H9 (cell line): ENCODE results near the gene OXLD1. TPM values are rescaled to one million over a fixed set of nuclear protein-coding genes. Genes with fewer than 3 reads are reported as not detected.
A peak's percentile ranks its signal among the peaks of the same experiment; 100 is the strongest.

Experiments used
- DNase-seq: peaks from one replicate; pipeline ENCODE4 v3.0.0-alpha.2; 2017
- H2AFZ ChIP-seq: one replicate; pipeline ENCODE4 v1.6.1; 2013; ENCODE audit warnings: mild to moderate bottlenecking, low read length, control low read depth, moderate library complexity
- H2AK5ac ChIP-seq: 2 replicates; pipeline ENCODE4 v1.6.1; 2013; ENCODE audit warnings: low read length, control low read depth, mixed read lengths; ENCODE audit not compliant: insufficient read length
- H2BK120ac ChIP-seq: one replicate; pipeline ENCODE4 v1.6.1; 2013; ENCODE audit warnings: low read depth, mild to moderate bottlenecking, low read length, control low read depth, inconsistent platforms; ENCODE audit not compliant: poor library complexity, severe bottlenecking
- H2BK12ac ChIP-seq: 2 replicates; pipeline ENCODE4 v1.6.1; 2013; ENCODE audit warnings: low read length, control low read depth, mixed read lengths, low read depth; ENCODE audit not compliant: insufficient read length
- H2BK15ac ChIP-seq: 2 replicates; pipeline ENCODE4 v1.6.1; 2013; ENCODE audit warnings: low read depth, low read length, control low read depth
- H2BK20ac ChIP-seq: one replicate; pipeline ENCODE4 v1.6.1; 2013; ENCODE audit warnings: low read depth, mild to moderate bottlenecking, low read length, control low read depth, inconsistent platforms; ENCODE audit not compliant: poor library complexity, severe bottlenecking
- H2BK5ac ChIP-seq: 2 replicates; pipeline ENCODE4 v1.6.1; 2013; ENCODE audit warnings: low read length, control low read depth, mixed read lengths; ENCODE audit not compliant: insufficient read length
- H3K14ac ChIP-seq: 2 replicates; pipeline ENCODE4 v1.6.1; 2013; ENCODE audit warnings: low read length, control low read depth; ENCODE audit not compliant: insufficient read depth
- H3K18ac ChIP-seq: 2 replicates; pipeline ENCODE4 v1.6.1; 2013; ENCODE audit warnings: low read depth, mild to moderate bottlenecking, mixed read lengths, low read length, control low read depth; ENCODE audit not compliant: insufficient read length
- H3K23ac ChIP-seq: 2 replicates; pipeline ENCODE4 v1.6.1; 2013; ENCODE audit warnings: low read length, control low read depth, mixed read lengths, low read depth; ENCODE audit not compliant: insufficient read length
- H3K23me2 ChIP-seq: 2 replicates; pipeline ENCODE4 v1.6.1; 2013; ENCODE audit warnings: low read depth, mild to moderate bottlenecking, mixed read lengths, low read length, control low read depth; ENCODE audit not compliant: insufficient read length, poor library complexity, severe bottlenecking
- H3K27ac ChIP-seq: 2 replicates; pipeline ENCODE4 v1.5.1; 2013; ENCODE audit warnings: low read length, control low read depth, mixed read lengths, low read depth; ENCODE audit not compliant: insufficient read length
- H3K27me3 ChIP-seq: 2 replicates; pipeline ENCODE4 v1.6.1; 2013; ENCODE audit warnings: low read length, control low read depth, inconsistent platforms; ENCODE audit not compliant: insufficient read depth
- H3K4ac ChIP-seq: 2 replicates; pipeline ENCODE4 v1.6.1; 2013; ENCODE audit warnings: low read depth, mild to moderate bottlenecking, control low read depth, inconsistent platforms, low read length, moderate library complexity
- H3K4me1 ChIP-seq: 2 replicates; pipeline ENCODE4 v1.6.1; 2013; ENCODE audit warnings: low read length, control low read depth, inconsistent platforms; ENCODE audit not compliant: insufficient read depth
- H3K4me2 ChIP-seq: 2 replicates; pipeline ENCODE4 v1.6.1; 2013; ENCODE audit warnings: low read length, control low read depth, mixed read lengths; ENCODE audit not compliant: insufficient read length, insufficient read depth
- H3K56ac ChIP-seq: 2 replicates; pipeline ENCODE4 v1.6.1; 2013; ENCODE audit warnings: low read depth, mild to moderate bottlenecking, mixed read lengths, low read length, control low read depth; ENCODE audit not compliant: insufficient read length
- H3K79me1 ChIP-seq: 2 replicates; pipeline ENCODE4 v1.6.1; 2013; ENCODE audit warnings: low read depth, mild to moderate bottlenecking, moderate library complexity, low read length, control low read depth, inconsistent platforms; ENCODE audit not compliant: insufficient read depth, poor library complexity, severe bottlenecking
- H3K79me2 ChIP-seq: 2 replicates; pipeline ENCODE4 v1.6.1; 2013; ENCODE audit warnings: low read length, control low read depth, inconsistent platforms; ENCODE audit not compliant: insufficient read depth
- H3K9ac ChIP-seq: 2 replicates; pipeline ENCODE4 v1.6.1; 2013; ENCODE audit warnings: low read length, control low read depth, mixed read lengths; ENCODE audit not compliant: insufficient read length; ENCODE audit errors: extremely low read depth
- H3K9me3 ChIP-seq: one replicate; pipeline ENCODE4 v1.6.1; 2013; ENCODE audit warnings: low read depth, low read length, inconsistent platforms; ENCODE audit not compliant: control insufficient read depth
- H3T11ph ChIP-seq: one replicate; pipeline ENCODE4 v1.6.1; 2013; ENCODE audit warnings: mild to moderate bottlenecking, low read length, control low read depth, inconsistent platforms
- H4K20me1 ChIP-seq: one replicate; pipeline ENCODE4 v1.6.1; 2013; ENCODE audit not compliant: control insufficient read depth, insufficient read length, insufficient read depth
- H4K5ac ChIP-seq: 2 replicates; pipeline ENCODE4 v1.6.1; 2013; ENCODE audit warnings: low read depth, mild to moderate bottlenecking, mixed read lengths, low read length, control low read depth; ENCODE audit not compliant: insufficient read length
- H4K8ac ChIP-seq: replicated peaks from 2 replicates; pipeline ENCODE4 v1.6.1; 2013; ENCODE audit warnings: low read length, control low read depth, mixed read lengths, low read depth; ENCODE audit not compliant: insufficient read length
- H4K91ac ChIP-seq: 2 replicates; pipeline ENCODE4 v1.6.1; 2013; ENCODE audit warnings: low read depth, mild to moderate bottlenecking, moderate library complexity, mixed read lengths, low read length, control low read depth; ENCODE audit not compliant: insufficient read length
- H3K27ac Mint-ChIP-seq, 3 experiments: 2 replicates in 2 of 3; 3 replicates in 1 of 3; pipeline ENCODE4 v1.8.0; 2020 to 2021; ENCODE audit warnings: mixed read lengths in 3 of 3, mild to moderate bottlenecking in 1 of 3, moderate library complexity in 1 of 3
- H3K27me3 Mint-ChIP-seq: 2 replicates; pipeline ENCODE4 v1.8.0; 2021; ENCODE audit warnings: low read depth, mild to moderate bottlenecking, moderate library complexity, mixed read lengths
- H3K36me3 Mint-ChIP-seq, 3 experiments: 2 replicates in 2 of 3; 3 replicates in 1 of 3; pipeline ENCODE4 v1.8.0; 2020 to 2021; ENCODE audit warnings: low read depth in 3 of 3, mixed read lengths in 3 of 3; ENCODE audit not compliant: insufficient read depth in 1 of 3
- H3K4me1 Mint-ChIP-seq, 2 experiments: 2 replicates each; pipeline ENCODE4 v1.8.0; 2020; ENCODE audit warnings: mixed read lengths in 2 of 2
- H3K4me3 Mint-ChIP-seq, 2 experiments: 2 replicates in 1 of 2; 3 replicates in 1 of 2; pipeline ENCODE4 v1.8.0; 2020 to 2021; ENCODE audit warnings: mild to moderate bottlenecking in 2 of 2, mixed read lengths in 2 of 2, moderate library complexity in 1 of 2
- H3K9me3 Mint-ChIP-seq, 2 experiments: 2 replicates in 1 of 2; 3 replicates in 1 of 2; pipeline ENCODE4 v1.8.0; 2020; ENCODE audit warnings: mild to moderate bottlenecking in 2 of 2, mixed read lengths in 2 of 2, moderate library complexity in 1 of 2
- WGBS: extraction: QIAGEN DNeasy Blood & Tissue Kit; methylation state at CpG from one replicate; pipeline ENCODE4 v1.1.7; 2013; ENCODE audit warnings: missing lambda C conversion rate, low lambda C conversion rate, mixed read lengths; ENCODE audit not compliant: insufficient read length; ENCODE audit errors: extremely low coverage; 5-methylcytosine and 5-hydroxymethylcytosine counted together
- total RNA-seq: library from RNA; stranded (reverse); gene quantifications from 2 replicates; pipeline ENCODE4 v1.2.1, GENCODE V29; 2021
- TF ChIP-seq, protein P1 (sequence below): fragments of 200-600 bp; sonication (generic); conservative IDR thresholded peaks from 3 replicates; pipeline ENCODE4 v1.8.0; 2021; ENCODE audit warnings: antibody characterized with exemption, mild to moderate bottlenecking

OXLD1 gene
- total RNA-seq, 1 experiment from 2014 or later = 25.0 TPM

DNA sequence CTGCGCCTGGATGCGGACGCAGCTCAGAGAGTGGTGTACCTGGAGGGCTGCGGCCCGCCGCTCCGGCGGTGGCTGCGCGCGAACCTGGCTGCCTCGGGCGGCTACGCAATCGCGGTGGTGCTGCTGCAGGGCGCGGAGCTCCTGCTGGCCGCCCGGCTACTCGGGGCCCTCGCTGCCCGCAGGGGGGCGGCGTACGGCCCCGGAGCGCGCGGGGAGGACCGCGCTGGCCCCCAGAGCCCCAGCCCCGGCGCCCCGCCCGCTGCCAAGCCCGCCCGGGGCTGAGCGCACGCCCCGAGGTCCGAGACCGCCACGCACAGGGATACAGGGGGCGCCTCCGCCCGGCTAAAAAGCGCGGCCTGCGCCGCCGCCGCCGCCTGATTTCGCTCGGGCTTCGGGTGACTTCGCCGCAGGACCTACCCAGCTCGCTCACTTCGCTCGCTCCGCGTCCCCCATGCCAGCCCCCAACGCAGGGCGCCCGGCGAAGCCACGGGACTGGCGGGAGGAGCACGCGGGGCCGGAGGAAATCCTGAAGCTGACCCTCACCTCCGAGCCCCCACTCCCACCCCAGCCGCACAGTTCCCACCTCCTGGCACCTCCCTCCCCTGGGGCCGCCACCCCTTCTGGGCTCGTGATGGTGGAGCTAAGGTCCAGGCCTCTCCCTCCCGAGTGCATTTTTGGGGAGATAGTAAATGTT is 18.2 kb downstream of the OXLD1 start:
- H4K5ac ChIP-seq = no peak overlapping the region

More for the DNA sequence above, 18.2 kb downstream of the OXLD1 start:
- Histone ChIP-seq H2BK20ac (no peak overlapping the region), H4K91ac (no peak overlapping the region), H3K18ac (no peak overlapping the region), H3K9ac (no peak overlapping the region), H3K27me3 (no peaks in the 10 kb centered on the region; the same call in 1 of the 2 replicates), H3K9me3 (no peaks in the 10 kb centered on the region), H2AK5ac (no peak overlapping the region), H3K23ac (no peak overlapping the region), H2AFZ (no peak overlapping the region), H3K14ac (no peak overlapping the region), H2BK12ac (no peak overlapping the region), H3K79me1 (no peaks in the 10 kb centered on the region), H3K27ac (no peak overlapping the region), H2BK5ac (no peak overlapping the region), H3K4me1 (no peaks in the 10 kb centered on the region), H3K56ac (no peak overlapping the region), H3K4me2 (no peak overlapping the region), H3K23me2 (no peaks in the 10 kb centered on the region), H2BK120ac (no peak overlapping the region), H4K20me1 (no peaks in the 10 kb centered on the region), H2BK15ac (no peak overlapping the region), H3K4ac (no peak overlapping the region), H3T11ph (no peak overlapping the region), H4K8ac (no peak overlapping the region), H3K79me2 (no peaks in the 10 kb centered on the region)
- Mint-ChIP-seq H3K36me3 (no peaks in the 10 kb centered on the region), H3K4me1 (peaks cover 8 to 10% of the 10 kb centered on the region in 2 experiments; a peak in 3 of 4 replicates), H3K27ac (no peak overlapping the region), H3K27me3 (no peaks in the 10 kb centered on the region; the same call in 1 of the 2 replicates), H3K9me3 (no peaks in the 10 kb centered on the region; a peak in 2 of 5 replicates), H3K4me3 (peak overlapping the region in 1 of 2 experiments; percentile 48; a peak in 2 of 5 replicates)
- peak; percentile 47 for DNase-seq
- no CpG with 5 or more reads among the region's 78 CpGs for WGBS
- TF ChIP-seq, protein P1, sequence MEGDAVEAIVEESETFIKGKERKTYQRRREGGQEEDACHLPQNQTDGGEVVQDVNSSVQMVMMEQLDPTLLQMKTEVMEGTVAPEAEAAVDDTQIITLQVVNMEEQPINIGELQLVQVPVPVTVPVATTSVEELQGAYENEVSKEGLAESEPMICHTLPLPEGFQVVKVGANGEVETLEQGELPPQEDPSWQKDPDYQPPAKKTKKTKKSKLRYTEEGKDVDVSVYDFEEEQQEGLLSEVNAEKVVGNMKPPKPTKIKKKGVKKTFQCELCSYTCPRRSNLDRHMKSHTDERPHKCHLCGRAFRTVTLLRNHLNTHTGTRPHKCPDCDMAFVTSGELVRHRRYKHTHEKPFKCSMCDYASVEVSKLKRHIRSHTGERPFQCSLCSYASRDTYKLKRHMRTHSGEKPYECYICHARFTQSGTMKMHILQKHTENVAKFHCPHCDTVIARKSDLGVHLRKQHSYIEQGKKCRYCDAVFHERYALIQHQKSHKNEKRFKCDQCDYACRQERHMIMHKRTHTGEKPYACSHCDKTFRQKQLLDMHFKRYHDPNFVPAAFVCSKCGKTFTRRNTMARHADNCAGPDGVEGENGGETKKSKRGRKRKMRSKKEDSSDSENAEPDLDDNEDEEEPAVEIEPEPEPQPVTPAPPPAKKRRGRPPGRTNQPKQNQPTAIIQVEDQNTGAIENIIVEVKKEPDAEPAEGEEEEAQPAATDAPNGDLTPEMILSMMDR = no peak
